H1 (cell line): ENCODE results near the gene AGPS. TPM values are rescaled to one million over a fixed set of nuclear protein-coding genes. Genes with fewer than 3 reads are reported as not detected.

Experiments
- CTCF ChIA-PET: fragments of 300-600 bp; sonication (Branson Sonifier 250); formaldehyde crosslinking; loops from one replicate; lab custom pipeline; 2021; ENCODE audit not compliant: partially characterized antibody; lab: Charles Lee
- POLR2A ChIA-PET: fragments of 300-600 bp; sonication (Branson Sonifier 250); formaldehyde crosslinking; loops from one replicate; lab custom pipeline; 2021; ENCODE audit warnings: inconsistent platforms; ENCODE audit not compliant: partially characterized antibody; lab: Charles Lee
- DNase-seq, 2 experiments: peaks; one replicate each; pipeline versions ENCODE4 v3.0.0 to v3.0.0-alpha.2; 2010 to 2022; ENCODE audit warnings: low spot score in 2 of 2, low read depth in 1 of 2, mixed read lengths in 1 of 2
- FAIRE-seq: peaks from 2 replicates; lab custom pipeline; 2011; peaks lifted over from hg19 to GRCh38; lab: Jason Lieb, UNC
- H2AFZ ChIP-seq: 2 replicates; pipeline ENCODE4 v1.8.1; 2012; ENCODE audit warnings: low read length, inconsistent platforms
- H2AK5ac ChIP-seq: 2 replicates; pipeline ENCODE4 v1.6.1; 2013; ENCODE audit warnings: low read depth, low read length
- H2BK120ac ChIP-seq: replicated peaks from 2 replicates; pipeline ENCODE3; 2013; ENCODE audit warnings: low read depth, low read length, inconsistent platforms
- H2BK12ac ChIP-seq: 2 replicates; pipeline ENCODE4 v1.6.1; 2013; ENCODE audit warnings: low read depth, low read length
- H2BK15ac ChIP-seq: 2 replicates; pipeline ENCODE4 v1.6.1; 2013; ENCODE audit warnings: low read length
- H2BK20ac ChIP-seq: 2 replicates; pipeline ENCODE4 v1.6.1; 2013; ENCODE audit warnings: low read length
- H2BK5ac ChIP-seq: 2 replicates; pipeline ENCODE4 v1.6.1; 2013; ENCODE audit warnings: low read depth, low read length
- H3K14ac ChIP-seq: 2 replicates; pipeline ENCODE4 v1.6.1; 2013; ENCODE audit warnings: inconsistent platforms; ENCODE audit not compliant: insufficient read length
- H3K18ac ChIP-seq: 2 replicates; pipeline ENCODE4 v1.6.1; 2013; ENCODE audit warnings: low read length; ENCODE audit errors: extremely low read depth
- H3K23ac ChIP-seq: 2 replicates; pipeline ENCODE4 v1.6.1; 2013; ENCODE audit warnings: inconsistent platforms; ENCODE audit not compliant: insufficient read length
- H3K23me2 ChIP-seq: 2 replicates; pipeline ENCODE4 v1.6.1; 2013; ENCODE audit warnings: low read depth, low read length
- H3K27ac ChIP-seq: 2 replicates; pipeline ENCODE4 v1.6.1; 2011; ENCODE audit warnings: low read depth, low read length, inconsistent platforms
- H3K27me3 ChIP-seq, 4 experiments: replicated peaks in 1 of 4; 1 replicate in 1 of 4; 2 replicates in 3 of 4; pipeline versions ENCODE4 v1.6.1 to v1.8.1; 2011 to 2013; ENCODE audit warnings: low read length in 3 of 4, mild to moderate bottlenecking in 3 of 4, inconsistent platforms in 2 of 4, mixed read lengths in 2 of 4, moderate library complexity in 1 of 4; ENCODE audit not compliant: control insufficient read depth in 3 of 4, insufficient read depth in 3 of 4; ENCODE audit errors: extremely low read depth in 1 of 4
- H3K36me3 ChIP-seq, 4 experiments: 2 replicates each; pipeline versions ENCODE4 v1.6.1 to v1.8.1; 2011 to 2013; ENCODE audit warnings: mild to moderate bottlenecking in 4 of 4, low read length in 3 of 4, moderate library complexity in 2 of 4, control low read depth in 1 of 4, inconsistent platforms in 1 of 4; ENCODE audit not compliant: insufficient read depth in 4 of 4, control insufficient read depth in 2 of 4
- H3K4ac ChIP-seq: replicated peaks from 2 replicates; pipeline ENCODE3; 2013; ENCODE audit warnings: low read length, low read depth, mixed read lengths, inconsistent platforms; ENCODE audit not compliant: insufficient read length
- H3K4me1 ChIP-seq, 4 experiments: replicated peaks in 1 of 4; 1 replicate in 1 of 4; 2 replicates in 3 of 4; pipeline versions ENCODE4 v1.6.1 to v1.8.1; 2011 to 2013; ENCODE audit warnings: low read length in 3 of 4, inconsistent platforms in 2 of 4, mixed read lengths in 1 of 4; ENCODE audit not compliant: insufficient read depth in 4 of 4, control insufficient read depth in 3 of 4
- H3K4me2 ChIP-seq, 2 experiments: 2 replicates each; pipeline versions ENCODE4 v1.6.1 to v1.8.1; 2011 to 2013; ENCODE audit warnings: low read depth in 2 of 2, low read length in 2 of 2, control low read depth in 1 of 2, inconsistent platforms in 1 of 2, mild to moderate bottlenecking in 1 of 2; ENCODE audit not compliant: insufficient read depth in 1 of 2
- H3K4me3 ChIP-seq, 4 experiments: fragments of 200-600, 300-600 bp in 1 of 4; sonication (generic), shearing (Covaris generic), sonication (Bioruptor Twin) in 1 of 4; 2 replicates each; pipeline versions ENCODE4 v1.5.1 to v1.8.1; 2011 to 2016; ENCODE audit warnings: low read length in 4 of 4, low read depth in 3 of 4, control low read depth in 2 of 4, inconsistent platforms in 2 of 4, mild to moderate bottlenecking in 2 of 4, mixed read lengths in 1 of 4, moderate library complexity in 1 of 4; ENCODE audit not compliant: insufficient read depth in 2 of 4; ENCODE audit errors: extremely low read depth in 1 of 4
- H3K56ac ChIP-seq: replicated peaks from 2 replicates; pipeline ENCODE3; 2013; ENCODE audit warnings: low read depth, mild to moderate bottlenecking, mixed read lengths, low read length, inconsistent platforms; ENCODE audit not compliant: insufficient read length
- H3K79me1 ChIP-seq: 2 replicates; pipeline ENCODE4 v1.6.1; 2013; ENCODE audit warnings: low read depth, low read length, control low read depth
- H3K79me2 ChIP-seq, 2 experiments: 2 replicates each; pipeline versions ENCODE4 v1.6.1 to v1.8.1; 2012 to 2013; ENCODE audit warnings: low read length in 2 of 2, mild to moderate bottlenecking in 2 of 2, inconsistent platforms in 1 of 2; ENCODE audit not compliant: insufficient read depth in 2 of 2, control insufficient read depth in 1 of 2
- H3K9ac ChIP-seq, 4 experiments: replicated peaks in 1 of 4; 1 replicate in 1 of 4; 2 replicates in 3 of 4; pipeline versions ENCODE4 v1.6.1 to v1.8.1; 2011 to 2013; ENCODE audit warnings: low read depth in 3 of 4, low read length in 3 of 4, control low read depth in 2 of 4, mild to moderate bottlenecking in 2 of 4, moderate library complexity in 2 of 4, inconsistent platforms in 1 of 4; ENCODE audit errors: extremely low read depth in 1 of 4
- H3K9me3 ChIP-seq, 2 experiments: 2 replicates each; pipeline versions ENCODE4 v1.6.1 to v1.8.1; 2012 to 2013; ENCODE audit warnings: mild to moderate bottlenecking in 2 of 2, moderate library complexity in 2 of 2, control low read depth in 1 of 2, inconsistent platforms in 1 of 2, low read depth in 1 of 2, low read length in 1 of 2, mixed read lengths in 1 of 2; ENCODE audit not compliant: insufficient read depth in 2 of 2
- H4K20me1 ChIP-seq, 2 experiments: replicated peaks in 1 of 2; 2 replicates each; pipeline versions ENCODE3 to v1.8.1; 2011 to 2013; ENCODE audit warnings: inconsistent platforms in 2 of 2, low read length in 2 of 2, mild to moderate bottlenecking in 1 of 2; ENCODE audit not compliant: insufficient read depth in 2 of 2, control insufficient read depth in 1 of 2
- H4K5ac ChIP-seq: 2 replicates; pipeline ENCODE4 v1.6.1; 2013; ENCODE audit warnings: low read length, low read depth, mixed read lengths, inconsistent platforms; ENCODE audit not compliant: insufficient read length
- H4K8ac ChIP-seq: 2 replicates; pipeline ENCODE4 v1.8.0; 2013; ENCODE audit warnings: mild to moderate bottlenecking, moderate library complexity, low read length, inconsistent platforms; ENCODE audit not compliant: insufficient read depth; ENCODE audit errors: extremely low read depth
- H4K91ac ChIP-seq: replicated peaks from 2 replicates; pipeline ENCODE3; 2013; ENCODE audit warnings: low read length, mixed read lengths, inconsistent platforms; ENCODE audit not compliant: insufficient read length
- CHD2 ChIP-seq: IDR thresholded peaks from 2 replicates; pipeline ENCODE4 v1.6.1; 2012; ENCODE audit warnings: low read length, improper control_type of control experiment
- E2F6 ChIP-seq: IDR thresholded peaks from 2 replicates; pipeline ENCODE4 v1.6.1; 2012; ENCODE audit warnings: inconsistent platforms
- EGR1 ChIP-seq: IDR thresholded peaks from 2 replicates; pipeline ENCODE4 v1.6.1; 2011; ENCODE audit warnings: low read depth, low read length, borderline replicate concordance
- NANOG ChIP-seq: IDR thresholded peaks from 2 replicates; pipeline ENCODE4 v1.6.1; 2011; ENCODE audit warnings: low read length, low read depth, mild to moderate bottlenecking, inconsistent platforms; ENCODE audit not compliant: insufficient read depth, poor library complexity, severe bottlenecking
- PHF8 ChIP-seq: fragments of 200-600 bp; sonication (generic); conservative IDR thresholded peaks from 2 replicates; pipeline ENCODE4 v1.7.1; 2012; ENCODE audit warnings: low read depth, mild to moderate bottlenecking, inconsistent platforms, low read length, moderate library complexity
- SIX5 ChIP-seq: IDR thresholded peaks from 2 replicates; pipeline ENCODE4 v1.6.1; 2011; ENCODE audit warnings: mild to moderate bottlenecking, low read depth, low read length
- SP1 ChIP-seq: IDR thresholded peaks from 2 replicates; pipeline ENCODE4 v1.6.1; 2011; ENCODE audit warnings: low read depth, low read length
- SP4 ChIP-seq: IDR thresholded peaks from 2 replicates; pipeline ENCODE4 v1.6.1; 2012; ENCODE audit warnings: low read length, inconsistent platforms
- YY1 ChIP-seq: IDR thresholded peaks from 2 replicates; pipeline ENCODE4 v1.6.1; 2011; ENCODE audit warnings: low read depth, mild to moderate bottlenecking, low read length
- WGBS, 2 experiments: shearing (Covaris generic) in 1 of 2; methylation state at CpG; one replicate each; pipeline versions ENCODE4 v1.1.6 to v1.1.7; 2013 to 2015; ENCODE audit warnings: low lambda C conversion rate in 2 of 2, mixed read lengths in 2 of 2, inconsistent platforms in 1 of 2, low coverage in 1 of 2, missing lambda C conversion rate in 1 of 2; ENCODE audit not compliant: insufficient replicate concordance in 2 of 2, insufficient coverage in 1 of 2, insufficient read length in 1 of 2; ENCODE audit errors: extremely low coverage in 1 of 2, missing lambda C conversion rate in 1 of 2; 5-methylcytosine and 5-hydroxymethylcytosine counted together
- polyA plus RNA-seq, 7 experiments: library from polyadenylated mRNA; depleted of rRNA in 3 of 7; stranded (reverse) in 5 of 7; unstranded in 2 of 7; fragments of >200 nt in 5 of 7; fragments of 200-250 nt in 2 of 7; gene quantifications; 1 replicate in 5 of 7; 2 replicates in 1 of 7; 4 replicates in 1 of 7; pipeline versions ENCODE4 v1.2.1 to v1.2.3, GENCODE V29; 2011 to 2013; ENCODE audit warnings: missing spikeins in 2 of 7, mixed read lengths in 2 of 7
- total RNA-seq: library from RNA; stranded (reverse); fragmentation: NEBNext Ultra II Directional; extraction: Animal tissue kit (Norgen Biotek cat#: 25700); gene quantifications from 2 replicates; pipeline ENCODE4 v1.2.1, GENCODE V29; 2021

Gene AGPS
- total and polyA plus RNA-seq, 2 of the 8 experiments (the other 6 are each of a cell fraction or from before 2014, with no cell fraction given): 7.3 to 57.8 TPM

GRCh38 chr2:177553176-177553884, 160.8 kb downstream of the AGPS start:
- Histone ChIP-seq H3K14ac (no peak overlapping the region), H2BK120ac (no peak overlapping the region), H2BK20ac (no peak overlapping the region), H3K36me3 (no peaks in the 10 kb centered on the region), H3K79me1 (no peaks in the 10 kb centered on the region), H3K9me3 (peaks cover 0 to 7% of the 10 kb centered on the region in 2 experiments; a peak in 1 of 4 replicates), H2BK5ac (no peak overlapping the region; the same call in none of the 2 replicates), H3K4me1 (0 out of 7 replicates have a peak, but pooled peaks cover 0 to 3% (median 0%) of the 10 kb centered on the region in 4 experiments), H3K18ac (no peak overlapping the region), H4K5ac (peak overlapping the region; percentile 38), H3K23me2 (peaks cover 7% of the 10 kb centered on the region; the same call in 1 of the 2 replicates), H2AFZ (peak overlapping the region; percentile 79), H3K27ac (peak overlapping the region; percentile 99), H3K23ac (no peak overlapping the region), H3K79me2 (no peaks in the 10 kb centered on the region), H3K56ac (no peak overlapping the region), H2BK15ac (0 out of 2 replicates have a peak overlapping the region, but pooled peaks have one; percentile 10), H3K27me3 (no peaks in the 10 kb centered on the region), H4K91ac (no peak overlapping the region), H3K9ac (peak overlapping the region in 3 of 4 experiments; percentile 86 to 99 (median 98); a peak in 6 of 7 replicates), H3K4me2 (peak overlapping the region; percentile 74 to 82), H3K4ac (no peak overlapping the region), H2BK12ac (no peak overlapping the region; the same call in 1 of the 2 replicates), H4K8ac (0 out of 2 replicates have a peak overlapping the region, but pooled peaks have one; percentile 94), H2AK5ac (no peak overlapping the region), H4K20me1 (no peaks in the 10 kb centered on the region), H3K4me3 (peak overlapping the region; percentile 81 to 98 (median 96))
- FAIRE-seq (no peak), DNase-seq (no peak)
- 13% methylated on average over 17 of the region's 17 CpGs; no CpG with 5 or more reads in 1 of the 2 experiments for WGBS, 2 experiments
- ChIA-PET POLR2A (no interaction called here), CTCF (no interaction called here)
- no peak for TF ChIP-seq NANOG
- no peak for TF ChIP-seq CHD2
- TF ChIP-seq SP1: no peak
- TF ChIP-seq EGR1: no peak
- no peak for TF ChIP-seq SIX5
- no peak for TF ChIP-seq YY1
- TF ChIP-seq PHF8: peak; percentile 34; the same call in 1 of the 2 replicates
- peak; percentile 18; the same call in 1 of the 2 replicates for TF ChIP-seq E2F6
- TF ChIP-seq SP4: no peak
